ENCODE results near the gene NACC2.

DNA sequence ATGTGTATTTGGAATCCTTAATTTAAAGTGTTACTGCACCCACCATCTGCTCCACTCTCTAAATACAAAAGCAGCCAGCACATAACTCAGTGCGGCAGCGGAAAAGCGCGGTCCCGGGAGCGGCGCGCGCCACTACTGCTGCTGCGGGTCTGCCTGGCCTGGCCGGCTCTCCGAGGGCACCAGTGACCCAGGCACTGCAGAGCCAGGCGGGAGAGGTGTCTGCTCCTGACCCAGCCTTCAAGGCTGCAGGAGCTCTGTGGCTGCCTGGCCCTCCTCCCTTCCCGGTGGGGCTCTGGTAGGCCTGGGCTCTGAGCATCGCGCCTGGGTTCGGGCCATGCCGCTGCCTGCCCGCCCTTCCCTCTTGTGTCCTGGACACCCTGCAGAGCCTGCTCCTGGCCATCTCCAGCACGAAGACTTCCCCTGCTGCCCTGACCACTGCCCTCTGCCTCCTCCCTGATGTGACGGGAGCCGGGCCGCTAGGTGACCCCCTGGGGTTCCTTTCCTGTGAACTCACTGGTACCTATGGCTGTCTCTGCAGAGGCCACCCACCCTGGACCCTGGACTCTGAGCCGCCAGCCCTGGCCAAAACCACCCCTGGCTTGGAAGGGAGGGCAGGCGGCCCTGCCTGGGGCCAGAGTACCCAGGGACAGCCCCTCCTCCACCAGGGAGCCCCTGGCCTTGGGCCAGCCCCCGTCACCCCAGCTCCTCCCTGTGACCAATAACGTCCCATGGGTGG, 101.2 kb downstream of the NACC2 start:
- TF ChIP-seq CTCF (IDR thresholded peaks at IDR 0.05; ENCODE audit: low read depth, low read length) (no peak), EZH2phosphoT487 (IDR thresholded peaks at IDR 0.05; ENCODE audit: low read depth) (no peak)

Measured in OCI-LY3 (cell line).